HepG2 (cell line): ENCODE results near the gene TFPI. TPM values are rescaled to one million over a fixed set of nuclear protein-coding genes. Genes with fewer than 3 reads are reported as not detected.

Experiments used
- BRD4 ChIP-seq: sonication (generic); formaldehyde crosslinking; IDR thresholded peaks from 2 replicates; pipeline ENCODE4 v1.4.0; 2020; ENCODE audit warnings: missing genetic modification reagents
- FUBP1 ChIP-seq: sonication (generic); formaldehyde crosslinking; IDR thresholded peaks from 2 replicates; pipeline ENCODE4 v1.5.1; 2020; ENCODE audit warnings: missing genetic modification reagents, mild to moderate bottlenecking, borderline replicate concordance
- GATAD1 ChIP-seq: IDR thresholded peaks from 2 replicates; pipeline ENCODE4 v1.6.1; 2016; ENCODE audit warnings: missing genetic modification reagents, missing compliant biosample characterization
- GATAD2A ChIP-seq: IDR thresholded peaks from 2 replicates; pipeline ENCODE4 v1.6.1; 2016
- MED1 ChIP-seq: sonication (generic); formaldehyde crosslinking; IDR thresholded peaks from 2 replicates; pipeline ENCODE4 v1.4.0; 2020; ENCODE audit warnings: missing genetic modification reagents
- RXRB ChIP-seq: IDR thresholded peaks from 2 replicates; pipeline ENCODE4 v1.6.1; 2016; ENCODE audit warnings: borderline replicate concordance, missing genetic modification reagents, missing compliant biosample characterization
- TBX2 ChIP-seq: sonication (generic); formaldehyde crosslinking; IDR thresholded peaks from 2 replicates; pipeline ENCODE4 v1.5.0; 2020; ENCODE audit warnings: missing genetic modification reagents, mild to moderate bottlenecking, borderline replicate concordance
- YY1 ChIP-seq: IDR thresholded peaks from 2 replicates; pipeline ENCODE4 v1.6.1; 2011; ENCODE audit warnings: low read length, low read depth, moderate library complexity, mild to moderate bottlenecking; ENCODE audit not compliant: insufficient read depth, insufficient replicate concordance
- ZC3H4 ChIP-seq: sonication (generic); formaldehyde crosslinking; IDR thresholded peaks from 2 replicates; pipeline ENCODE4 v1.4.0; 2020; ENCODE audit warnings: missing genetic modification reagents, borderline replicate concordance
- ZNF230 ChIP-seq: sonication (generic); formaldehyde crosslinking; IDR thresholded peaks from 2 replicates; pipeline ENCODE4 v1.4.0; 2020; ENCODE audit warnings: mild to moderate bottlenecking, missing genetic modification reagents
- ZNF263 ChIP-seq: sonication (generic); formaldehyde crosslinking; IDR thresholded peaks from 2 replicates; pipeline ENCODE4 v1.4.0; 2020; ENCODE audit warnings: missing genetic modification reagents
- ZNF343 ChIP-seq: sonication (generic); formaldehyde crosslinking; IDR thresholded peaks from 2 replicates; pipeline ENCODE4 v1.4.0; 2020; ENCODE audit warnings: mild to moderate bottlenecking, missing genetic modification reagents
- ZNF709 ChIP-seq: sonication (generic); formaldehyde crosslinking; IDR thresholded peaks from 2 replicates; pipeline ENCODE4 v1.5.0; 2020; ENCODE audit warnings: mild to moderate bottlenecking, missing genetic modification reagents
- polyA plus RNA-seq, 8 experiments: library from polyadenylated mRNA; depleted of rRNA in 3 of 8; stranded (reverse) in 7 of 8; unstranded in 1 of 8; fragments of >200 nt; fragmentation: Illumina TruSeq in 4 of 8; extraction: Trizol in 4 of 8; gene quantifications; 2 replicates each; pipeline versions ENCODE4 v1.2.1 to v1.2.3, GENCODE V29; 2011 to 2016; ENCODE audit warnings: low read depth in 4 of 8, missing spikeins in 1 of 8, mixed read lengths in 1 of 8; ENCODE audit not compliant: insufficient read depth in 1 of 8
- total RNA-seq, 5 experiments: library from RNA; depleted of rRNA; stranded (reverse); fragments of >200 nt; fragmentation: Illumina TruSeq; extraction: Trizol; gene quantifications; 2 replicates each; pipeline ENCODE4 v1.2.3, GENCODE V29; 2016; ENCODE audit warnings: low read depth in 1 of 5
- TF ChIP-seq, protein P1 (sequence below): sonication (generic); formaldehyde crosslinking; IDR thresholded peaks from 2 replicates; pipeline ENCODE4 v1.8.0; 2022; ENCODE audit warnings: mild to moderate bottlenecking, missing genetic modification reagents
- TF ChIP-seq, protein P2 (sequence below): sonication (generic); formaldehyde crosslinking; IDR thresholded peaks from 2 replicates; pipeline ENCODE4 v1.4.0; 2020; ENCODE audit warnings: mild to moderate bottlenecking, missing genetic modification reagents
- TF ChIP-seq, protein P3 (sequence below): sonication (generic); formaldehyde crosslinking; IDR thresholded peaks from 2 replicates; pipeline ENCODE4 v1.8.0; 2022; ENCODE audit warnings: missing genetic modification reagents, mild to moderate bottlenecking, inconsistent platforms, borderline replicate concordance

TFPI gene
- total and polyA plus RNA-seq, 2 of the 13 experiments (the other 11 are each of a cell fraction or from before 2014, with no cell fraction given) = 301 to 436 TPM

- TF ChIP-seq, protein P1, sequence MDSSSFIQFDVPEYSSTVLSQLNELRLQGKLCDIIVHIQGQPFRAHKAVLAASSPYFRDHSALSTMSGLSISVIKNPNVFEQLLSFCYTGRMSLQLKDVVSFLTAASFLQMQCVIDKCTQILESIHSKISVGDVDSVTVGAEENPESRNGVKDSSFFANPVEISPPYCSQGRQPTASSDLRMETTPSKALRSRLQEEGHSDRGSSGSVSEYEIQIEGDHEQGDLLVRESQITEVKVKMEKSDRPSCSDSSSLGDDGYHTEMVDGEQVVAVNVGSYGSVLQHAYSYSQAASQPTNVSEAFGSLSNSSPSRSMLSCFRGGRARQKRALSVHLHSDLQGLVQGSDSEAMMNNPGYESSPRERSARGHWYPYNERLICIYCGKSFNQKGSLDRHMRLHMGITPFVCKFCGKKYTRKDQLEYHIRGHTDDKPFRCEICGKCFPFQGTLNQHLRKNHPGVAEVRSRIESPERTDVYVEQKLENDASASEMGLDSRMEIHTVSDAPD (CRISPR knock-in tag) = peak; percentile 79
- TF ChIP-seq MED1 (CRISPR knock-in tag) (peak; percentile 52), BRD4 (CRISPR knock-in tag) (0 out of 2 replicates have a peak, but pooled peaks have one; percentile 31), ZC3H4 (no peak), RXRB (CRISPR knock-in tag) (peak; percentile 29; the same call in 1 of the 2 replicates), ZNF709 (CRISPR knock-in tag) (0 out of 2 replicates have a peak, but pooled peaks have one; percentile 14), ZNF263 (0 out of 2 replicates have a peak, but pooled peaks have one; percentile 56), TBX2 (CRISPR knock-in tag) (no peak), YY1 (no peak), ZNF230 (no peak), GATAD2A (no peak; the same call in 1 of the 2 replicates), GATAD1 (CRISPR knock-in tag) (no peak), FUBP1 (CRISPR knock-in tag) (no peak), ZNF343 (no peak)
- TF ChIP-seq, protein P2, sequence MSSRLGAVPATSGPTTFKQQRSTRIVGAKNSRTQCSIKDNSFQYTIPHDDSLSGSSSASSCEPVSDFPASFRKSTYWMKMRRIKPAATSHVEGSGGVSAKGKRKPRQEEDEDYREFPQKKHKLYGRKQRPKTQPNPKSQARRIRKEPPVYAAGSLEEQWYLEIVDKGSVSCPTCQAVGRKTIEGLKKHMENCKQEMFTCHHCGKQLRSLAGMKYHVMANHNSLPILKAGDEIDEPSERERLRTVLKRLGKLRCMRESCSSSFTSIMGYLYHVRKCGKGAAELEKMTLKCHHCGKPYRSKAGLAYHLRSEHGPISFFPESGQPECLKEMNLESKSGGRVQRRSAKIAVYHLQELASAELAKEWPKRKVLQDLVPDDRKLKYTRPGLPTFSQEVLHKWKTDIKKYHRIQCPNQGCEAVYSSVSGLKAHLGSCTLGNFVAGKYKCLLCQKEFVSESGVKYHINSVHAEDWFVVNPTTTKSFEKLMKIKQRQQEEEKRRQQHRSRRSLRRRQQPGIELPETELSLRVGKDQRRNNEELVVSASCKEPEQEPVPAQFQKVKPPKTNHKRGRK = peak; percentile 86
- TF ChIP-seq, protein P3, sequence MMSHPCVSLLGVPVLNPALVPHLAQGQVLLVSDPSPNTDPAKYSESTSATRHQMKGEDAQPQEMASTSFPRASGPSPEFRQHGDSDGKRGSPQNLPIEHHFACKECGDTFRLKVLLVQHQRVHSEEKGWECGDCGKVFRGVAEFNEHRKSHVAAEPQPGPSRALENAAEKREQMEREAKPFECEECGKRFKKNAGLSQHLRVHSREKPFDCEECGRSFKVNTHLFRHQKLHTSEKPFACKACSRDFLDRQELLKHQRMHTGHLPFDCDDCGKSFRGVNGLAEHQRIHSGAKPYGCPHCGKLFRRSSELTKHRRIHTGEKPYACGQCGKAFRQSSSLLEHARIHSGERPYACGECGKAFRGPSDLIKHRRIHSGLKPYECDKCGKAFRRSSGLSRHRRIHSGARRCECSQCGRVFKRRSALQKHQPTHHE (CRISPR knock-in tag) = no peak
These were observed 42.6 kb downstream of the TFPI start (continued) for GRCh38 chr2:187511356-187512315.
